ENCODE results near the gene NAV1.
A peak's percentile ranks its signal among the peaks of the same experiment; 100 is the strongest.

NAV1 gene

GRCh38 chr1:201555593-201555945, 16.6 kb downstream of the NAV1 start:
- no peak for DNase-seq (ENCODE audit: low read depth)
- no peak for TF ChIP-seq CTCF (IDR thresholded peaks at IDR 0.05; ENCODE audit: control insufficient read depth, insufficient read depth, low read depth, low read length, missing control alignments)
- no peak overlapping the region for H3K4me3 ChIP-seq (ENCODE audit: control insufficient read depth, low read depth, low read length)

GRCh38 chr1:201556841-201557571, 18.1 kb downstream of the NAV1 start:
- H3K4me3 ChIP-seq (ENCODE audit: control insufficient read depth, low read depth, low read length): no peak overlapping the region

GRCh38 chr1:201557572-201557958, 18.6 kb downstream of the NAV1 start:
- no peak for DNase-seq (ENCODE audit: low read depth)
- H3K4me3 ChIP-seq (ENCODE audit: control insufficient read depth, low read depth, low read length): no peak overlapping the region
- no peak for TF ChIP-seq CTCF (IDR thresholded peaks at IDR 0.05; ENCODE audit: control insufficient read depth, insufficient read depth, low read depth, low read length, missing control alignments)

More at GRCh38 chr1:201556841-201557571, 18.1 kb downstream of the NAV1 start:
- DNase-seq (ENCODE audit: low read depth): no peak
- TF ChIP-seq CTCF (IDR thresholded peaks at IDR 0.05; ENCODE audit: control insufficient read depth, insufficient read depth, low read depth, low read length, missing control alignments): no peak

- DNase-seq (ENCODE audit: low read depth): no peak
Measured at GRCh38 chr1:201559679-201560162, 20.8 kb downstream of the NAV1 start.

GRCh38 chr1:201560328-201561194, 21.6 kb downstream of the NAV1 start:
- H3K4me3 ChIP-seq (ENCODE audit: control insufficient read depth, low read depth, low read length): no peak overlapping the region
- DNase-seq (ENCODE audit: low read depth): no peak
- no peak for TF ChIP-seq CTCF (IDR thresholded peaks at IDR 0.05; ENCODE audit: control insufficient read depth, insufficient read depth, low read depth, low read length, missing control alignments)

More at GRCh38 chr1:201559679-201560162, 20.8 kb downstream of the NAV1 start:
- no peak overlapping the region for H3K4me3 ChIP-seq (ENCODE audit: control insufficient read depth, low read depth, low read length)
- peak; percentile 95 for TF ChIP-seq CTCF (IDR thresholded peaks at IDR 0.05; ENCODE audit: control insufficient read depth, insufficient read depth, low read depth, low read length, missing control alignments)

GRCh38 chr1:201561195-201561564, 22.3 kb downstream of the NAV1 start:
- no peak for TF ChIP-seq CTCF (IDR thresholded peaks at IDR 0.05; ENCODE audit: control insufficient read depth, insufficient read depth, low read depth, low read length, missing control alignments)
- H3K4me3 ChIP-seq (ENCODE audit: control insufficient read depth, low read depth, low read length): no peak overlapping the region
- no peak for DNase-seq (ENCODE audit: low read depth)

Data from AG09309 (cell line).